ENCODE data around the gene EPGN. TPM values are rescaled to one million over a fixed set of nuclear protein-coding genes. Genes with fewer than 3 reads are reported as not detected.

Gene EPGN
- total RNA-seq, 1 donor from 2014 or later = 0.54 TPM

DNA sequence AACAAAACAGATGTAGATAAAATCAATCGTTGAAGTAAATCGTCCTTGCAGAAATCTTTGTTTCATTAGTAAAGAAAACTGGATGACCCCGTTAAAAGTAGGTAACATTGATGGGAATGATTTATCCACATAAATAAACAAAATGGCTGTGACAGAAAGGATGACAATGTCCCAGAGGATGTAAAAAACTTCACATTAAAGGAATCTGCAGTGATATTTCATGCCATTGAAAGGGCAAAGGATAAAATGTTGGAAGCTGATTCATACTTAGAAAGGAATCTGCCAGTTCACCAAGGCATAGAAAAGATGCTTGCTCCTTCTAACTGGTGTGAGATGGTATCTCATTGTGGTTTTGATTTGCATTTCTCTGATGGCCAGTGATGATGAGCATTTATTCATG, 24.2 kb upstream of the EPGN start:
- peak overlapping the region; percentile 98 for H3K27ac Mint-ChIP-seq (ENCODE audit: unreplicated experiment)
- H3K9me3 Mint-ChIP-seq (ENCODE audit: unreplicated experiment) = no peaks in the 10 kb centered on the region
- Histone ChIP-seq H3K9ac (ENCODE audit: low read length) (peak overlapping the region; percentile 16), H4K20me1 (ENCODE audit: insufficient read depth, low read length) (no peaks in the 10 kb centered on the region), H3K4me1 (ENCODE audit: insufficient read depth, low read length) (peaks cover 13% of the 10 kb centered on the region), H3K9me3 (ENCODE audit: insufficient read depth, low read depth, low read length) (no peaks in the 10 kb centered on the region), H3K27ac (ENCODE audit: low read depth, low read length) (peak overlapping the region; percentile 50), H3K4me2 (ENCODE audit: low read length) (peak overlapping the region; percentile 74), H2AFZ (ENCODE audit: low read depth, low read length) (no peak overlapping the region), H3K79me2 (ENCODE audit: insufficient read depth, low read length) (no peaks in the 10 kb centered on the region), H3K36me3 (ENCODE audit: insufficient read depth, low read length) (no peaks in the 10 kb centered on the region), H3K27me3 (ENCODE audit: insufficient read depth, low read length) (no peaks in the 10 kb centered on the region), H3K4me3 (ENCODE audit: insufficient read depth, low read depth, low read length) (peak overlapping the region; percentile 19)
- peak; percentile 72 for FAIRE-seq
- DNase-seq (ENCODE audit: low read depth) = peak; percentile 86
- H3K36me3 Mint-ChIP-seq (ENCODE audit: low read depth, unreplicated experiment) = peaks cover 5% of the 10 kb centered on the region
- H3K4me1 Mint-ChIP-seq (ENCODE audit: low read depth, unreplicated experiment) = peaks cover 41% of the 10 kb centered on the region
- TF ChIP-seq EZH2 (IDR thresholded peaks at IDR 0.05; ENCODE audit: insufficient read depth, low read length) = no peak
- TF ChIP-seq, protein P1, sequence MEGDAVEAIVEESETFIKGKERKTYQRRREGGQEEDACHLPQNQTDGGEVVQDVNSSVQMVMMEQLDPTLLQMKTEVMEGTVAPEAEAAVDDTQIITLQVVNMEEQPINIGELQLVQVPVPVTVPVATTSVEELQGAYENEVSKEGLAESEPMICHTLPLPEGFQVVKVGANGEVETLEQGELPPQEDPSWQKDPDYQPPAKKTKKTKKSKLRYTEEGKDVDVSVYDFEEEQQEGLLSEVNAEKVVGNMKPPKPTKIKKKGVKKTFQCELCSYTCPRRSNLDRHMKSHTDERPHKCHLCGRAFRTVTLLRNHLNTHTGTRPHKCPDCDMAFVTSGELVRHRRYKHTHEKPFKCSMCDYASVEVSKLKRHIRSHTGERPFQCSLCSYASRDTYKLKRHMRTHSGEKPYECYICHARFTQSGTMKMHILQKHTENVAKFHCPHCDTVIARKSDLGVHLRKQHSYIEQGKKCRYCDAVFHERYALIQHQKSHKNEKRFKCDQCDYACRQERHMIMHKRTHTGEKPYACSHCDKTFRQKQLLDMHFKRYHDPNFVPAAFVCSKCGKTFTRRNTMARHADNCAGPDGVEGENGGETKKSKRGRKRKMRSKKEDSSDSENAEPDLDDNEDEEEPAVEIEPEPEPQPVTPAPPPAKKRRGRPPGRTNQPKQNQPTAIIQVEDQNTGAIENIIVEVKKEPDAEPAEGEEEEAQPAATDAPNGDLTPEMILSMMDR (IDR thresholded peaks at IDR 0.05; ENCODE audit: insufficient read depth, low read depth, low read length) = no peak
- no peaks in the 10 kb centered on the region for H3K27me3 Mint-ChIP-seq (ENCODE audit: low read depth, unreplicated experiment)
- no peak overlapping the region for H3K4me3 Mint-ChIP-seq (ENCODE audit: unreplicated experiment)

DNA sequence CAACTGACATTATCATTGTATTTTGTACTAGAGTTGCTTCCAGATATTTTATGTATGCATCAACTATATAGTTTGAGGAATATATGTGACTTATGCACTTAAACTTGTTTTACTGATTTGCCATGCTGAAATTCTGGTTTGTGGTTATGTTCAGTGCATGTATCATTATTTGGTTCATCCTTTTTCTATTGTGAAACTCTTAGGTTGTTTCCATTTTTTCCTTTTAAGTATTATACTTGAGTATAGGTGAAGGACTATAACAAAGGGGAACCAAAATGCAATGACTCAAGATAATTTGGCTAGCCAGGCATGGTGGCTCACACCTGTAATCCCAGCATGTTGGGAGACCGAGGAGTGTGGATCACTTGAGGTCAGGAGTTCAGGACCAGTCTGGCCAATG, 21.1 kb upstream of the EPGN start:
- TF ChIP-seq, protein P1 (IDR thresholded peaks at IDR 0.05; ENCODE audit: insufficient read depth, low read depth, low read length) = no peak
- no peak for TF ChIP-seq EZH2 (IDR thresholded peaks at IDR 0.05; ENCODE audit: insufficient read depth, low read length)
- Histone ChIP-seq H3K27me3 (ENCODE audit: insufficient read depth, low read length) (no peaks in the 10 kb centered on the region), H4K20me1 (ENCODE audit: insufficient read depth, low read length) (no peaks in the 10 kb centered on the region), H3K4me1 (ENCODE audit: insufficient read depth, low read length) (peaks cover 13% of the 10 kb centered on the region), H3K36me3 (ENCODE audit: insufficient read depth, low read length) (no peaks in the 10 kb centered on the region), H3K4me2 (ENCODE audit: low read length) (no peak overlapping the region), H3K79me2 (ENCODE audit: insufficient read depth, low read length) (no peaks in the 10 kb centered on the region), H3K9me3 (ENCODE audit: insufficient read depth, low read depth, low read length) (no peaks in the 10 kb centered on the region), H3K9ac (ENCODE audit: low read length) (no peak overlapping the region), H3K27ac (ENCODE audit: low read depth, low read length) (no peak overlapping the region), H3K4me3 (ENCODE audit: insufficient read depth, low read depth, low read length) (no peak overlapping the region), H2AFZ (ENCODE audit: low read depth, low read length) (no peak overlapping the region)
- peaks cover 2% of the 10 kb centered on the region for H3K36me3 Mint-ChIP-seq (ENCODE audit: low read depth, unreplicated experiment)
- peaks cover 46% of the 10 kb centered on the region for H3K4me1 Mint-ChIP-seq (ENCODE audit: low read depth, unreplicated experiment)
- H3K9me3 Mint-ChIP-seq (ENCODE audit: unreplicated experiment) = no peaks in the 10 kb centered on the region
- no peak overlapping the region for H3K4me3 Mint-ChIP-seq (ENCODE audit: unreplicated experiment)
- DNase-seq (ENCODE audit: low read depth) (no peak), FAIRE-seq (no peak)
- no peak overlapping the region for H3K27ac Mint-ChIP-seq (ENCODE audit: unreplicated experiment)
- H3K27me3 Mint-ChIP-seq (ENCODE audit: low read depth, unreplicated experiment) = no peaks in the 10 kb centered on the region

DNA sequence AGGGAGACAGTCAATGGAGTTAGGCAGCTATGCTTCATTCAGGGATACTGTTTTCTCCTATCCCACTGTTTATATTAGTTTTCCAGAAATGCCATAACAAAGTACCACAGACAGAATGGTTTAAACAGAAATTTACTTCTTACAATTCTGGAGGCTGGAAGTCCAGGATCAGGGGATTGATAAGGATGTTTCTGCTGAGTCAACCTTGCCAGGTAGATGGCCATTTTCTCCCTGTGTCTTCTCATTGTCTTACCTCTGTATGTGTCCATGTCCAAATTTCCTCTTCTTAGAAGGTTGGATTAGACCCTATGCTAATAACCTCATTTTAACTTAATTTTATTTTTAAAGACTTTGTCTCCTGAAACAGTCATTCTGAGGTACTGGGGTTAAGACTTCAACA, 20.5 kb upstream of the EPGN start:
- no peak overlapping the region for H3K4me3 Mint-ChIP-seq (ENCODE audit: unreplicated experiment)
- Histone ChIP-seq H3K9ac (ENCODE audit: low read length) (no peak overlapping the region), H3K36me3 (ENCODE audit: insufficient read depth, low read length) (no peaks in the 10 kb centered on the region), H3K4me3 (ENCODE audit: insufficient read depth, low read depth, low read length) (no peak overlapping the region), H3K27me3 (ENCODE audit: insufficient read depth, low read length) (no peaks in the 10 kb centered on the region), H3K79me2 (ENCODE audit: insufficient read depth, low read length) (no peaks in the 10 kb centered on the region), H4K20me1 (ENCODE audit: insufficient read depth, low read length) (no peaks in the 10 kb centered on the region), H3K9me3 (ENCODE audit: insufficient read depth, low read depth, low read length) (no peaks in the 10 kb centered on the region), H3K27ac (ENCODE audit: low read depth, low read length) (no peak overlapping the region), H3K4me2 (ENCODE audit: low read length) (no peak overlapping the region), H2AFZ (ENCODE audit: low read depth, low read length) (no peak overlapping the region), H3K4me1 (ENCODE audit: insufficient read depth, low read length) (peaks cover 13% of the 10 kb centered on the region)
- no peaks in the 10 kb centered on the region for H3K9me3 Mint-ChIP-seq (ENCODE audit: unreplicated experiment)
- DNase-seq (ENCODE audit: low read depth) (no peak), FAIRE-seq (no peak)
- no peak overlapping the region for H3K27ac Mint-ChIP-seq (ENCODE audit: unreplicated experiment)
- no peaks in the 10 kb centered on the region for H3K27me3 Mint-ChIP-seq (ENCODE audit: low read depth, unreplicated experiment)
- peaks cover 2% of the 10 kb centered on the region for H3K36me3 Mint-ChIP-seq (ENCODE audit: low read depth, unreplicated experiment)
- H3K4me1 Mint-ChIP-seq (ENCODE audit: low read depth, unreplicated experiment) = peaks cover 46% of the 10 kb centered on the region
- TF ChIP-seq EZH2 (IDR thresholded peaks at IDR 0.05; ENCODE audit: insufficient read depth, low read length) = no peak
- TF ChIP-seq, protein P1 (IDR thresholded peaks at IDR 0.05; ENCODE audit: insufficient read depth, low read depth, low read length) = no peak

Data from astrocyte (in vitro differentiated cells and primary cell).